ENCODE measurements around the gene PIP5KL1. TPM values are rescaled to one million over a fixed set of nuclear protein-coding genes. Genes with fewer than 3 reads are reported as not detected.
"Not testable (repeated sequence)": the region's sequence is repeated elsewhere in the genome, so short reads cannot be mapped to it uniquely, and the experiment has no call there.

Gene PIP5KL1
- total RNA-seq, 1 donor from 2014 or later: 3.4 TPM

DNA sequence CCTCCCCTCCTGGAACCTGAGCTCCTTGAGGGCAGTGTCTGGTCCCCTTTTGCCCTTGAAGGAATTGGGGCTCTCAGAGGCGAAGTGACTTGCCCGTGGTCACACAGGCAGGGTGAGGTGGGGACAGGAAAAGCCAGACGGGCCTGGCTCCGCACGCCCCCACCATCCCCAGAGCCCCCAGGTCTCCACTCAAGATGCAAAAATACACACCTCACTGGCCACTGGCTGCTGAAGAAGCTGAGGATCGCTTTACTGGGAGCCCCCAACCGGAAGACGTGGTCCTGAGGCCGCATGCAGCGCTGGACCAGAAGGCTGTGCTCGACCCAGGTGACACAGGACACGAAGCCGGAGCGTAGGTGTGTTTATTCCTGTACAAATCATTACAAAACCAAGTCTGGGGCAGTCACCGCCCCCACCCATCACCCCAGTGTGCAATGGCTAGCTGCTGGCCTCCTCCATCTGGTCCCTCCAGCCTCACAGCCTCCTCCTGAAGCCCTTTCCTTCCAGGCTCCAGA, 45.5 kb downstream of the PIP5KL1 start:
- Mint-ChIP-seq H3K4me3 (no peak overlapping the region), H3K4me1 (peaks cover 8% of the 10 kb centered on the region), H3K36me3 (ENCODE audit: low read depth) (peaks cover 8% of the 10 kb centered on the region), H3K27me3 (ENCODE audit: low read depth) (no peaks in the 10 kb centered on the region), H3K9me3 (no peaks in the 10 kb centered on the region), H3K27ac (ENCODE audit: unreplicated experiment) (no peak overlapping the region)
- no peak for DNase-seq (ENCODE audit: low read depth, low spot score)
- TF ChIP-seq, protein P1, sequence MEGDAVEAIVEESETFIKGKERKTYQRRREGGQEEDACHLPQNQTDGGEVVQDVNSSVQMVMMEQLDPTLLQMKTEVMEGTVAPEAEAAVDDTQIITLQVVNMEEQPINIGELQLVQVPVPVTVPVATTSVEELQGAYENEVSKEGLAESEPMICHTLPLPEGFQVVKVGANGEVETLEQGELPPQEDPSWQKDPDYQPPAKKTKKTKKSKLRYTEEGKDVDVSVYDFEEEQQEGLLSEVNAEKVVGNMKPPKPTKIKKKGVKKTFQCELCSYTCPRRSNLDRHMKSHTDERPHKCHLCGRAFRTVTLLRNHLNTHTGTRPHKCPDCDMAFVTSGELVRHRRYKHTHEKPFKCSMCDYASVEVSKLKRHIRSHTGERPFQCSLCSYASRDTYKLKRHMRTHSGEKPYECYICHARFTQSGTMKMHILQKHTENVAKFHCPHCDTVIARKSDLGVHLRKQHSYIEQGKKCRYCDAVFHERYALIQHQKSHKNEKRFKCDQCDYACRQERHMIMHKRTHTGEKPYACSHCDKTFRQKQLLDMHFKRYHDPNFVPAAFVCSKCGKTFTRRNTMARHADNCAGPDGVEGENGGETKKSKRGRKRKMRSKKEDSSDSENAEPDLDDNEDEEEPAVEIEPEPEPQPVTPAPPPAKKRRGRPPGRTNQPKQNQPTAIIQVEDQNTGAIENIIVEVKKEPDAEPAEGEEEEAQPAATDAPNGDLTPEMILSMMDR (conservative IDR thresholded peaks at IDR 0.05): no peak

DNA sequence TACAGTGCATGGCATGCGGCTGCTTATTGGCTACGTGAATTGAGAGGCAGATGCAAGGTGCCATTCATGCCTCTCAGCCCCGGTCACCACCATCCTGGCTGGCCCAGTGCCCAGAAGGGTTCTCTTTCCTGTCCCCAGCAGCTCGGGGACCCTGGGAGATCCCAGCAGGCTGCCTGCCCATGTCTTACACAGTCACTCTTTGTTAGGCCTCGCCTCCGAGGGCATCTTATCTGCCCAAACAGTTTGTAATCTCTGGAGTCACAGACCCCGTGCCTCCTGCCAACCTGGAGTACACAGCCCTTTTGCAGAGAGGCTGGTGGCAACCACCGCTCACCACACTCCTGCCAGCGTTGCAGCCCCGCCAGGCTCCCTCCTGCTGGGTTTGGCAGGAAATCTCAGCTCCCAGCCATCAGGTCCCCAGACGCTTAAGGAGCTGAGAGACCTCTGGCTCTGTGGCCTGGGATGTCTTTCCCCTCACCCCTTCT, 46.1 kb downstream of the PIP5KL1 start:
- H3K27ac Mint-ChIP-seq (ENCODE audit: unreplicated experiment): no peak overlapping the region

DNA sequence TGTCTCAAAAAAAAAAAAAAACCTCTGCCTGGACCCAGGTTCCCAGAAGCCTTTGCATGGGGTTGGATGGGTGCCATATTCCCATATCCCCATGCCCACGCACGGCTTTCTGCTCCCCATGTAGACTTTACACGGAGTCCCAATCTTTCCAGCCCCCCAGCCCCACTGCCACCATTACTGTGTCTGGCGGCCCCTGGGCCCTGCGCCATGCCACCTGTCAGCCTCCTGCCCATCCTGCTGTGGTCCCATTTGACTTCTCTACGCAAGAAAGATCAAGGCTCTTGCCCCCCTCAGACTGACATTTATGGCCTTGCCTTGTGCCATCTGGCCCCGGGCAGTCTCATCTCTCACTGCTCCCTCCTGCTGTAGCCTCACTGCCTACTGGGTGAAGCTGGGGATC, 46.6 kb downstream of the PIP5KL1 start:
- no peaks in the 10 kb centered on the region for H3K9me3 Mint-ChIP-seq
- TF ChIP-seq, protein P1 (conservative IDR thresholded peaks at IDR 0.05): no peak
- H3K36me3 Mint-ChIP-seq (ENCODE audit: low read depth): peaks cover 8% of the 10 kb centered on the region
- H3K27me3 Mint-ChIP-seq (ENCODE audit: low read depth): no peaks in the 10 kb centered on the region
- DNase-seq (ENCODE audit: low read depth, low spot score): no peak
- H3K27ac Mint-ChIP-seq (ENCODE audit: unreplicated experiment): no peak overlapping the region
- peaks cover 8% of the 10 kb centered on the region for H3K4me1 Mint-ChIP-seq
- peak overlapping the region; percentile 38 for H3K4me3 Mint-ChIP-seq

More for the DNA sequence above, 46.1 kb downstream of the PIP5KL1 start:
- no peaks in the 10 kb centered on the region for H3K27me3 Mint-ChIP-seq (ENCODE audit: low read depth)
- H3K4me3 Mint-ChIP-seq: peak overlapping the region; percentile 38
- H3K4me1 Mint-ChIP-seq: peaks cover 8% of the 10 kb centered on the region
- H3K9me3 Mint-ChIP-seq: no peaks in the 10 kb centered on the region
- DNase-seq (ENCODE audit: low read depth, low spot score): no peak
- TF ChIP-seq, protein P1 (conservative IDR thresholded peaks at IDR 0.05): no peak
- peaks cover 8% of the 10 kb centered on the region for H3K36me3 Mint-ChIP-seq (ENCODE audit: low read depth)

DNA sequence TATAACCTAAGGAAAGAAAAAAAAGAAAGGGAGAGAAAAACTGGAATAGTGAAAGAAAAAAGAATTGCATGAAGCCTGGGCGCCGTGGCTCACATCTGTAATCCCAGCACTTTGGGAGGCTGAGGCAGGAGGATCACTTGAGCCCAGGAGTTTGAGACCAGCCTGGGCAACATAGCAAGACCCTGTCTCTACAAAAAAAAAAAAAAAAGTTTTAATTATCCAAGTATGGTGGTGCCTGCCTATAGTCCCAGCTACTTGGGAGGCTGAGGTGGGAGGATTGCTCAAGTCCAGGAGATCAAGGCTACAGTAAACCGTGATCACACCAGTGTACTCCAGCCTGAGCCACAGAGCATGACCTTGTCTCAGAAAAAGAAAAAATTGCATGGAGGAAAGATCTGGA, 48.9 kb downstream of the PIP5KL1 start:
- not testable (repeated sequence) for DNase-seq (ENCODE audit: low read depth, low spot score)

DNA sequence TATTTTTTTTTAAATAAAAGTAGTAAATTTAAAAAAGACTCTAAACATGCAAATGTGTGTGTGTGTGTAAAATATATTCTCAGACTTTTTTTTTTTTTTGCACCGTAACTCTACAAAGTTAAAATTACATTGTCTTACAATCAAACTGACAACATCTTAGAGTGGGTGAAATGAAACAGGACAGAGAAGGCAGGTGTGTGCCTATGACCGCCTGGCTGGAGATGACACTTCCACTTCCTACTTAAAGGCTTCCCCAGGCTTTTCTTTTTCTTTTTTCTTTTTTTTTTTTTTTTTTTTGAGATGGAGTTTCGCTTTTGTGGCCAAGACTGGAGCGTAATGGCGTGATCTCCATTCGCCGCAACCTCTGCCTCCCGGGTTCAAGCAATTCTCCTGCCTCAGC, 50.4 kb downstream of the PIP5KL1 start:
- H3K27me3 Mint-ChIP-seq (ENCODE audit: low read depth): no peaks in the 10 kb centered on the region
- H3K36me3 Mint-ChIP-seq (ENCODE audit: low read depth): no peaks in the 10 kb centered on the region
- H3K4me1 Mint-ChIP-seq: peaks cover 23% of the 10 kb centered on the region
- H3K9me3 Mint-ChIP-seq: no peaks in the 10 kb centered on the region
- TF ChIP-seq, protein P1 (conservative IDR thresholded peaks at IDR 0.05): no peak
- H3K4me3 Mint-ChIP-seq: no peak overlapping the region
- DNase-seq (ENCODE audit: low read depth, low spot score): no peak
- no peak overlapping the region for H3K27ac Mint-ChIP-seq (ENCODE audit: unreplicated experiment)

More for the DNA sequence above, 48.9 kb downstream of the PIP5KL1 start:
- H3K9me3 Mint-ChIP-seq; H3K27me3 Mint-ChIP-seq (ENCODE audit: low read depth); H3K27ac Mint-ChIP-seq (ENCODE audit: unreplicated experiment); H3K4me3 Mint-ChIP-seq; H3K36me3 Mint-ChIP-seq (ENCODE audit: low read depth): not testable (repeated sequence)
- H3K4me1 Mint-ChIP-seq: peaks cover 23% of the 10 kb centered on the region

DNA sequence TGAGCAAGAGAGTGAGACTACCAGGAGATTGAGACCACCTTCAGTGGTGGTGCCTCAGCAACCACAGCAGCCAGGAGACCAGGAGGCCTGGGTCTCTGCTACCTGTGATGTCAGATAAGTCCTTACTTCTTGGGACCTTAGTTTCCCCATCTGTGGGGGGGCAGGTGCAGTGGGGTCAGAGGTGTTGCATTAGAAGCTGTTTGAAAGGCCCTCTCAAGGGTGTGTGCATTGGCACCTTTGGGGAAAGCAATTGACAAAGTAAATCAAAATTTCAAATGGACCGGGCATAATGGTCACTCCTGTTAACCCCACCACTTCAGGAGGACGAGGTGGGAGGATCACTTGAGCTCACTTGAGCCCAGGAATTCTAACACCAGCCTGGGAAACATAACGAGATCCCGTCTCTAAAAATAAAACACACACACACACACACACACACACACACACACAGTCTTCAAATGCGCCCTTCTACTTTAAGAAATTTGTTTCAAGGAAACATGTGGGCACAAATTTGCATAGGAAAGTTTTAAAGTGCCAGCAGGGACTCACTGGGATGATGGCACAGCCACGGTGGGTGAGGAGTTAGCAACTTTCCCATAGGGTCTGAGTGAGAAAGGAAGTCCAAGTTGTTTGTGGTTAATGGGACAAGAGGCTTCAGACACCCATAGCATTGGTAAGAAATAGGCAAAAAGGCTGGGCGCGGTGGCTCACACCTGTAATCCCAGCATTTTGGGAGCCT, 51.8 kb downstream of the PIP5KL1 start:
- Mint-ChIP-seq H3K9me3 (no peaks in the 10 kb centered on the region), H3K27ac (ENCODE audit: unreplicated experiment) (no peak overlapping the region), H3K27me3 (ENCODE audit: low read depth) (no peaks in the 10 kb centered on the region), H3K36me3 (ENCODE audit: low read depth) (no peaks in the 10 kb centered on the region), H3K4me1 (peaks cover 16% of the 10 kb centered on the region), H3K4me3 (peak overlapping the region; percentile 78)
- no peak for DNase-seq (ENCODE audit: low read depth, low spot score)
- TF ChIP-seq, protein P1 (conservative IDR thresholded peaks at IDR 0.05): no peak
